ENCODE measurements around the gene TLE3. TPM values are rescaled to one million over a fixed set of nuclear protein-coding genes. Genes with fewer than 3 reads are reported as not detected.

TLE3 gene
- total RNA-seq, 1 experiment from 2014 or later = 63.6 TPM

DNA sequence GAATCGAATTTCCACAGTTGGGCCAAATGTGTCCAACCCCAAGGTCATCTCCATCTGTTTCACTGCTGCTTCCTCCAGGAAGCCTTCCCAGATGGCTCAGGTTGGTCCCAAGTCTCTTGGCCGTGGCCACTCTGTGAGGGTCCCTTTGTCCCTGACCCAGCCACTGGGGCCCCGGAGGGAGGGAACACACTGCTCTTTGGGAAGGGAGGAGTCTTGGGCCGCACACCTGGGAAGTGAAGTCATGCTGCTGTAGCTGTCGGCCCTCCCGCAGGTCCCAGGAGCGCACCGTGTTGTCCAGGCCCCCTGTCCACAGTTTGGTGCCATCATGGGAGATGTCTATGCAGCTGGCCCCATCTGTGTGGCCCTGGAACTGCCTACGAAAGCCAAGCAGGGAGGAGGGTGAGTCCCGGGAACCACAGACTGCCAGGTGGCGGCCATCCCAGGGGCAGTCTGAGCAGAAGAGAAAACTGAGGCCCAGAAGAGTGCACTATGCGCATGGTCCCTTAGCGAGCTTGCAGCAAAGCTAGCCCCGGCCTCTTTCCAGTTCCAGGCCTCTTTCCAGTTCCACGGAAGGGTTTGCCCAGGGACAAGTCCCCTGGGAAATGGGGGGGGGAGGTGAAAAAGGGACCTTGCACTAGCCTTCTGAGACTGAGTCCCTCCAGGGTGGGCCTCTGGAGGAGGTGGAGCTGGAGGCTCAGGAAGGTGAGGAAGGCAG is 44.6 kb downstream of the TLE3 start:
- no peaks in the 10 kb centered on the region for H3K9me2 ChIP-seq (replicated peaks; ENCODE audit: insufficient read depth, low read length)
- peaks cover 5% of the 10 kb centered on the region for H3K36me3 ChIP-seq (ENCODE audit: insufficient read depth, low read length)
- H3K4me1 ChIP-seq (ENCODE audit: low read length) = no peaks in the 10 kb centered on the region
- H3K27me3 ChIP-seq (ENCODE audit: low read length) = no peaks in the 10 kb centered on the region
- no peaks in the 10 kb centered on the region; the same call in 1 of the 2 replicates for H4K20me1 ChIP-seq (ENCODE audit: insufficient read depth, low read depth, low read length)
- no peak overlapping the region for H2AFZ ChIP-seq (ENCODE audit: low read length)
- H3K4me2 ChIP-seq (ENCODE audit: low read depth, low read length, poor library complexity, severe bottlenecking) = no peak overlapping the region
- no peak for DNase-seq
- no peaks in the 10 kb centered on the region for H3K79me2 ChIP-seq (ENCODE audit: low read length)
- H3K4me3 ChIP-seq (ENCODE audit: low read length) = no peak overlapping the region
- H3K9me3 ChIP-seq (ENCODE audit: low read length) = no peaks in the 10 kb centered on the region
- no peak overlapping the region for H3K27ac ChIP-seq (ENCODE audit: low read length)
- H3K9ac ChIP-seq (ENCODE audit: low read length) = no peak overlapping the region

DNA sequence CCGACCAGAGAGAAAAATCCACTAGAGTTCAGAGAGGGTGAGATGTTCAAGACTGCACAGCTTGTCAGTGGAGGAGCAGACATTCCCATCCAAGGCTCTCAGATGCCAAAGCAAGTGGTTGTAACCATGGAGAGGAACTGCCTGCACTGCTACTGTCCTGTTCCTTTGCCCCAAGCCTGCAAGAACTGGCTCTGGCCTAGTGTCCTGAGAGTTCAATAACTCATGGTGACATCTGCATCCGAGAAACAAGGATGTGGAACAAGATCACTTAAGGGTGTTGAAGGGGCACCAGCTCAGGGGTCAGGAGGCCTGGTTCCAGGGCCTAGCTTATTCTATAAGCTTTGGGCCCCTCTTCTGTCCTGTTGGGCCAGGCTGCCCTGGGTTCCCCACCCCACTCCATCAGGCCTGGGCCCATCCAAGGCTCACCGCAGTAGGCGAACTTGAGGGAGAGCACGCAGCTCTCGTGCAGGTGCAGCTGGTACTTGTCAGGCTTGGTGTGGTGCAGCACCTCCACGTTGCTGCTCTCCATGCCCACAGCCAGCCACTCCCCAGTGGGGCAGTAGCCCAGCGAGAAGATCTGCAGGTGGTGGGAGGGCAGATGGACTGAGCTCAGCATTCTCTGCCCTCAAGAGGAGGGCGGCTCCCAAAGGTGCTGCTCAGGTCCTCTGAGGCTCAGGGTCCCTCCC is 45.6 kb downstream of the TLE3 start:
- Histone ChIP-seq H3K9me3 (ENCODE audit: low read length) (no peaks in the 10 kb centered on the region), H3K4me1 (ENCODE audit: low read length) (no peaks in the 10 kb centered on the region), H3K4me3 (ENCODE audit: low read length) (no peak overlapping the region), H3K27ac (ENCODE audit: low read length) (no peak overlapping the region), H3K9me2 (replicated peaks; ENCODE audit: insufficient read depth, low read length) (no peaks in the 10 kb centered on the region), H3K36me3 (ENCODE audit: insufficient read depth, low read length) (peaks cover 5% of the 10 kb centered on the region), H3K9ac (ENCODE audit: low read length) (no peak overlapping the region), H2AFZ (ENCODE audit: low read length) (no peak overlapping the region), H3K79me2 (ENCODE audit: low read length) (no peaks in the 10 kb centered on the region), H4K20me1 (ENCODE audit: insufficient read depth, low read depth, low read length) (no peaks in the 10 kb centered on the region; the same call in 1 of the 2 replicates), H3K4me2 (ENCODE audit: low read depth, low read length, poor library complexity, severe bottlenecking) (no peak overlapping the region), H3K27me3 (ENCODE audit: low read length) (no peaks in the 10 kb centered on the region)
- no peak for DNase-seq

DNA sequence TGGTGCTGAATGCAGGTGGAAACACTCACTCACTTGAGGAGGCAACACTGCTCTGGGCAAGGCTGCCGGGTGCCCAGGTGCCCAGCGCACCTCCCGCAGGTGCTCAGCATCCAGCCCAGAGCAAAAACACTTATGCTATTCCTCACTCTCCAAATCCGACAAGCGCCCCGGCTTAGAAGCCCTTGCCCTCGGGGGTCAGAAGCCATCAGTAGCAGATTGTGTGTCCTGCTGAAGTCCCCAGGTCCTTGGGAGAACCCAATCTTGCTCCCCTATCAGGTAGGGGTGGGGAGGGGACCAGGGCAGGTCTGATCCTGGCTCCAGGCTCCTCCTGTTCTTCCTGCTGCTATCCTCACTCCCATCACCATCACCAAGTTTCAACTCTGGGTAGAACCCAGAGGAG is 46.7 kb downstream of the TLE3 start:
- no peak overlapping the region for H2AFZ ChIP-seq (ENCODE audit: low read length)
- H3K9me3 ChIP-seq (ENCODE audit: low read length) = no peaks in the 10 kb centered on the region
- no peaks in the 10 kb centered on the region for H3K4me1 ChIP-seq (ENCODE audit: low read length)
- peaks cover 5% of the 10 kb centered on the region for H3K36me3 ChIP-seq (ENCODE audit: insufficient read depth, low read length)
- no peak overlapping the region for H3K4me2 ChIP-seq (ENCODE audit: low read depth, low read length, poor library complexity, severe bottlenecking)
- H3K79me2 ChIP-seq (ENCODE audit: low read length) = no peaks in the 10 kb centered on the region
- no peaks in the 10 kb centered on the region for H3K9me2 ChIP-seq (replicated peaks; ENCODE audit: insufficient read depth, low read length)
- H3K9ac ChIP-seq (ENCODE audit: low read length) = no peak overlapping the region
- H3K27me3 ChIP-seq (ENCODE audit: low read length) = no peaks in the 10 kb centered on the region
- no peaks in the 10 kb centered on the region; the same call in 1 of the 2 replicates for H4K20me1 ChIP-seq (ENCODE audit: insufficient read depth, low read depth, low read length)
- H3K4me3 ChIP-seq (ENCODE audit: low read length) = no peak overlapping the region
- no peak for DNase-seq
- no peak overlapping the region for H3K27ac ChIP-seq (ENCODE audit: low read length)

DNA sequence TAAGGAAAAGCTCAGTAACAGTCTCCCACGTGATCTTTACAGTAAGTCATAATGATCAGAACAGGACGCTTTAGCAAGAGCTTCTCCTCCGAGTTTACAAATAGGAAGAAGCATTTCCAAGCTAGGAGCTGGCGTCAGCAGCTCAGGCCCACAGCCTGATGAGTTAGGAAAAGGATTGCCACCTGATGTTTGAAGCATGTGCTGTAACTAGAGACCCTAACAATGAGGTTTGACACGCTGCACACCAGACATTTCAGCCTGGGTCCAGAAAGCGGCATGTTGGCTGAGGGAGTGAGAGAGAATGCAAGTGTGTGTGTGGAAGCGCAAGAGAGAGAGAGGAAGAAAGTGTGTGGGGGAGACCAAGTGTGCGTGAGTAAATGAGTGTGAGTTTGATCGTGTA is 47.3 kb downstream of the TLE3 start:
- H3K36me3 ChIP-seq (ENCODE audit: insufficient read depth, low read length) = peaks cover 5% of the 10 kb centered on the region

DNA sequence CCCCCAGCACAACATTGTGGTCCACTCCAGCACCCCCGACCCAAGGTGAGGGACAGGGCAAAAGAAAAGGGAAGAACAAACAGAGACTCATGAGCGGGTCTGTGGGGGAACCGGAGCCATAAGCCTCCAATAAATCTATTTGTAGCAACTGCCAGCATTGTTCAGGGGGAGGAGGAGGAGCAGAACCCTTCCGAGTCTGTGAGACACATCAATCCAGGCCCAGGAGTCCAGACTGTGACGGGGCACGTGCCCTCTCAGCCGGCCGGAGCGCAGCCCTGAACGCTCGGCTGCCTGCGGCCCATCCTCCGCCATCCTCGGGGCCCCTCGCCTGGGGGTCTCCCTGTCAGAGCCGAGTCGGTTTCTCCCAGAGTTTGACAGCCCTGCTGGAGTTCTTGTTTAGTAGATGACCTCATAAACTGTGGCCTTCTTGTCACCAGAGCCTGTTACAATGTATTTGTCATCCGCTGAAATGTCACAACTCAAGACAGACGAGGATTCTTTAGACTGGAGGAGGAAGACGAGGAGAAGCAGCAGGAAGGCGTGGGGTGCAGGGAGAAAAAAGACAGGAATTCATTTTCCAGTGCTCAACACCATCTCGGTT is 47.9 kb downstream of the TLE3 start:
- Histone ChIP-seq H2AFZ (ENCODE audit: low read length) (no peak overlapping the region), H3K4me3 (ENCODE audit: low read length) (no peak overlapping the region), H3K27me3 (ENCODE audit: low read length) (no peaks in the 10 kb centered on the region), H3K4me2 (ENCODE audit: low read depth, low read length, poor library complexity, severe bottlenecking) (no peak overlapping the region), H3K79me2 (ENCODE audit: low read length) (no peaks in the 10 kb centered on the region), H3K27ac (ENCODE audit: low read length) (no peak overlapping the region), H4K20me1 (ENCODE audit: insufficient read depth, low read depth, low read length) (no peaks in the 10 kb centered on the region; the same call in 1 of the 2 replicates), H3K9me2 (replicated peaks; ENCODE audit: insufficient read depth, low read length) (no peaks in the 10 kb centered on the region), H3K4me1 (ENCODE audit: low read length) (no peaks in the 10 kb centered on the region), H3K9ac (ENCODE audit: low read length) (no peak overlapping the region), H3K9me3 (ENCODE audit: low read length) (no peaks in the 10 kb centered on the region), H3K36me3 (ENCODE audit: insufficient read depth, low read length) (peaks cover 5% of the 10 kb centered on the region)
- no peak for DNase-seq

More for the DNA sequence above, 47.3 kb downstream of the TLE3 start:
- Histone ChIP-seq H3K4me2 (ENCODE audit: low read depth, low read length, poor library complexity, severe bottlenecking) (no peak overlapping the region), H3K27me3 (ENCODE audit: low read length) (no peaks in the 10 kb centered on the region), H3K4me1 (ENCODE audit: low read length) (no peaks in the 10 kb centered on the region), H3K9ac (ENCODE audit: low read length) (no peak overlapping the region), H2AFZ (ENCODE audit: low read length) (no peak overlapping the region), H3K27ac (ENCODE audit: low read length) (no peak overlapping the region), H3K4me3 (ENCODE audit: low read length) (no peak overlapping the region), H3K9me2 (replicated peaks; ENCODE audit: insufficient read depth, low read length) (no peaks in the 10 kb centered on the region), H3K9me3 (ENCODE audit: low read length) (no peaks in the 10 kb centered on the region), H3K79me2 (ENCODE audit: low read length) (no peaks in the 10 kb centered on the region), H4K20me1 (ENCODE audit: insufficient read depth, low read depth, low read length) (no peaks in the 10 kb centered on the region; the same call in 1 of the 2 replicates)
- DNase-seq = no peak

DNA sequence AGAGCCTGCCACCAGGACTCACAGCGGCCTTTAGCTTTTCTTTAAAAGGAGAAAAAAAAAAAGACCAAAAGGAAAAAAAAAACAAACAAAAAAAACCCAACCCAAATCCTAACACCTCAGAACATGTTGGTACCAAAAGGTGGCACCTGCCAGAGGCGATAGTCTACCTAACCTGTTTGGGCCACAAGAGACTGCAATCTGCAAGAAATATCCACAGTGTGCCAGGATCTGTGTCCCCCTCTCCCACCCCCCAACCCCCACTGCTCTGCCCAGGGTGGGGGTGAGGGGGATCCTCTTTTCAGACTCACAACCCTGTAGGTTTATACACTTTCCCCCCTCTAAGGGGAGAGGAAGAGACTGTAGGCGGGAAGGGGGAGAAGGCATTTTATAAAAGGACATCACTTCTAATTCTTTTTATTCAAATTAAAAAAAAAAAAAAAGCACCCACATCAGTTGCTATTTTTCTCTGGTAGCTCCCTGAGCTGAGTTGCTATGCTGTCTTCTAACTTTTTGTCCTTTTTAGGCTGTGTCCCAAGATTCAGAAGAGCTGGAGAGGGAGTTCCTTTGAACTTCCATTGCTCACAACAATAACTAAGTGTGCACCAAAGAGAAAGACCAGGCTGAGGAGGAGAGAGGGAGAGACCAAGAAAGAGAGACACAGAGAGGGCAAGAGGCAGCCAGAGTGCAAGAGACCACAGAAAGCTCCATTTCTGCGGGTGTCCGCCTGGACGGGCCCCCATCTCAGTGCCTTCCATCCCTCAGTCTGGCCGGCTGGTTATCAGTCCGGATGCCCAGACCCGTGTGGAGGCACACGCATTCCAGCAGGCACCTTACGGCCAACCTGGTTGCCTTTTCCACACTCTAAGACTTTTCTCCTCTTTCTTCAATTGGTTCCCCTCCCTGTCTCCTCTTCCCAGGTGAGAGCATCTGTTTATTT is 48.9 kb downstream of the TLE3 start:
- no peak for DNase-seq
- Histone ChIP-seq H3K9ac (ENCODE audit: low read length) (no peak overlapping the region), H2AFZ (ENCODE audit: low read length) (no peak overlapping the region), H3K79me2 (ENCODE audit: low read length) (no peaks in the 10 kb centered on the region), H4K20me1 (ENCODE audit: insufficient read depth, low read depth, low read length) (no peaks in the 10 kb centered on the region; the same call in 1 of the 2 replicates), H3K4me1 (ENCODE audit: low read length) (no peaks in the 10 kb centered on the region), H3K4me3 (ENCODE audit: low read length) (no peak overlapping the region), H3K9me3 (ENCODE audit: low read length) (no peaks in the 10 kb centered on the region), H3K9me2 (replicated peaks; ENCODE audit: insufficient read depth, low read length) (no peaks in the 10 kb centered on the region), H3K27ac (ENCODE audit: low read length) (no peak overlapping the region), H3K4me2 (ENCODE audit: low read depth, low read length, poor library complexity, severe bottlenecking) (no peak overlapping the region), H3K36me3 (ENCODE audit: insufficient read depth, low read length) (peaks cover 5% of the 10 kb centered on the region), H3K27me3 (ENCODE audit: low read length) (no peaks in the 10 kb centered on the region)

DNA sequence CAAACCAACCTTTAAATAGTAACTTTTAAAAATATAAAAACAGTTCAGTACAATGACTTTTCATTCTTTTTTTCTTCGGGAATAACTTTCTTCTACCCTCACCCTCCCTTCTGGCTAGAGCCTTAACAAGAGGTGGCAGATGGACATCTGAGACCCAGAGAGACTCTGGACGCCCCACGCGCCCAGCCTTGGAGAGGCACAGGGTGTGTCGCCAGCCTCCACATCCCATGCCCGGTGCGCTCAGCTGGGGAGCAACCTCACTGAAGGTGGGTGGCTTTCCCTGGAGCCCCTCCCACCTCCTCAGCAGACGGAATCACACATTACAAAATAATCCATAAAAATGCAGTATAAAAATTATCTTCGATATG is 49.5 kb downstream of the TLE3 start:
- DNase-seq = no peak
- Histone ChIP-seq H3K9me3 (ENCODE audit: low read length) (no peaks in the 10 kb centered on the region), H3K79me2 (ENCODE audit: low read length) (no peaks in the 10 kb centered on the region), H3K9me2 (replicated peaks; ENCODE audit: insufficient read depth, low read length) (no peaks in the 10 kb centered on the region), H3K36me3 (ENCODE audit: insufficient read depth, low read length) (peaks cover 5% of the 10 kb centered on the region), H3K9ac (ENCODE audit: low read length) (no peak overlapping the region), H3K4me1 (ENCODE audit: low read length) (no peaks in the 10 kb centered on the region), H2AFZ (ENCODE audit: low read length) (no peak overlapping the region), H3K27ac (ENCODE audit: low read length) (no peak overlapping the region), H4K20me1 (ENCODE audit: insufficient read depth, low read depth, low read length) (no peaks in the 10 kb centered on the region; the same call in 1 of the 2 replicates), H3K4me2 (ENCODE audit: low read depth, low read length, poor library complexity, severe bottlenecking) (no peak overlapping the region), H3K27me3 (ENCODE audit: low read length) (no peaks in the 10 kb centered on the region), H3K4me3 (ENCODE audit: low read length) (no peak overlapping the region)

Data from Karpas-422 (cell line).